ENCODE results near the gene PIK3R6.

GRCh38 chr17:8806253-8806925 is 61.1 kb downstream of the PIK3R6 start:
- TF ChIP-seq CTCF (conservative IDR thresholded peaks at IDR 0.05; ENCODE audit: low read depth, low read length) = no peak
- TF ChIP-seq EZH2 (IDR thresholded peaks at IDR 0.05; ENCODE audit: low read length, unreplicated experiment) = no peak
- TF ChIP-seq EZH2phosphoT487 (IDR thresholded peaks at IDR 0.05; ENCODE audit: borderline replicate concordance, low read length) = no peak

Data from PC-3 (cell line).